Stimulated activated naive CD8-positive, alpha-beta T cell treated with anti-CD3 and anti-CD28 coated beads, Interleukin-15, Interleukin-2, amounts not matched to agents 100 U/mL and 50 U/mL, for 24 hours (primary cell): ENCODE results near the gene LELP1.
"Not testable (repeated sequence)": the region's sequence is repeated elsewhere in the genome, so short reads cannot be mapped to it uniquely, and the experiment has no call there.

Source experiments
- ATAC-seq: fragments of 150-1000 bp; cut with Tn5 transposase; one replicate; pipeline ENCODE4 v1.10.0; 2021
- DNase-seq: peaks from one replicate; pipeline ENCODE4 v3.0.0; 2021

Gene LELP1

GRCh38 chr1:153229076-153229829, 26.0 kb downstream of the LELP1 start:
- peak; percentile 43 for DNase-seq
- not testable (repeated sequence) for ATAC-seq

GRCh38 chr1:153231363-153231762, 28.1 kb downstream of the LELP1 start:
- DNase-seq (no peak), ATAC-seq (no peak)

- DNase-seq = no peak
- no peak for ATAC-seq
Observed at GRCh38 chr1:153231785-153232184, 28.6 kb downstream of the LELP1 start.

GRCh38 chr1:153232553-153232952, 29.3 kb downstream of the LELP1 start:
- no peak for DNase-seq
- ATAC-seq = no peak

GRCh38 chr1:153233448-153233847, 30.2 kb downstream of the LELP1 start:
- no peak for DNase-seq
- no peak for ATAC-seq

- no peak for DNase-seq
- ATAC-seq = no peak
Observed at GRCh38 chr1:153238527-153238926, 35.3 kb downstream of the LELP1 start.

GRCh38 chr1:153242160-153242559, 38.9 kb downstream of the LELP1 start:
- no peak for ATAC-seq
- no peak for DNase-seq

GRCh38 chr1:153245466-153245865, 42.2 kb downstream of the LELP1 start:
- no peak for ATAC-seq
- no peak for DNase-seq

GRCh38 chr1:153246018-153246417, 42.8 kb downstream of the LELP1 start:
- DNase-seq = no peak
- ATAC-seq = no peak

GRCh38 chr1:153246825-153247224, 43.6 kb downstream of the LELP1 start:
- no peak for ATAC-seq
- DNase-seq = no peak

- DNase-seq (no peak), ATAC-seq (no peak)
Observed at GRCh38 chr1:153248176-153248879, 45.1 kb downstream of the LELP1 start.

- no peak for ATAC-seq
- no peak for DNase-seq
Observed at GRCh38 chr1:153250166-153250565, 46.9 kb downstream of the LELP1 start.

- ATAC-seq = no peak
Observed at GRCh38 chr1:153251087-153251486, 47.9 kb downstream of the LELP1 start.

GRCh38 chr1:153251562-153251961, 48.3 kb downstream of the LELP1 start:
- DNase-seq (no peak), ATAC-seq (no peak)

More at GRCh38 chr1:153251087-153251486, 47.9 kb downstream of the LELP1 start:
- no peak for DNase-seq

- DNase-seq = no peak
Observed at GRCh38 chr1:153251988-153252387, 48.8 kb downstream of the LELP1 start.

GRCh38 chr1:153253076-153253475, 49.8 kb downstream of the LELP1 start:
- no peak for ATAC-seq
- DNase-seq = no peak

More at GRCh38 chr1:153251988-153252387, 48.8 kb downstream of the LELP1 start:
- ATAC-seq = no peak

- no peak for ATAC-seq
- no peak for DNase-seq
Observed at GRCh38 chr1:153253693-153254092, 50.5 kb downstream of the LELP1 start.
